ENCODE measurements around the gene SBDS. TPM values are rescaled to one million over a fixed set of nuclear protein-coding genes. Genes with fewer than 3 reads are reported as not detected.

The SBDS gene
- polyA plus RNA-seq, 3 donors, result 31.7 to 101 (median 34.8) TPM

DNA sequence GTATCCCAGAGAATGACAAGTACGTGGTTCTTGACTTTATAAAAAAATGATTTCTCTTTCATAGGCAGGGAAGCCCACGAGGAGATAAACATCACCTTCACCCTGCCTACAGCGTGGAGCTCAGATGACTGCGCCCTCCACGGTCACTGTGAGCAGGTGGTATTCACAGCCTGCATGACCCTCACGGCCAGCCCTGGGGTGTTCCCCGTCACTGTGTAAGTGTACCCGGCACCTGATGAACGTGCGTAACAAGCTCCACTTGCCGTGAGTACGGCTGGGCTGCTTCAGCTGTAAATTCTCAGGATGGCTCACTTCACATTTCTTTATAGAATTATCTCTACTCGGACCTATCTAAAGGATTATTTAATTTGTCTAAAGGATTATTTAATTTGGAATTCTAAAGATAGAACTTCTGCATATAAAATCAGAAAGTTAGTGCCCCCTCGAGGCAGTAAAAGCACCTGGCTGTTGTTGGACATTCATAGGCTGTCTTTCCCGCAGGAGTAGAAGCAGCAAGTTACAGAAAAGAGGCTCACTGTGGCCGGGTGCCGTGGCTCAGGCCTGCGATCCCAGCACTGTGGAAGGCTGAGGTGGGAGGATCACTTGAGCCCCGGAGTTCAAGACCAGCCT is 46.8 kb downstream of the SBDS start:
- no peak overlapping the region for H3K4me3 ChIP-seq (replicated peaks in 1 of 3; ENCODE audit: low read depth in 2 of 3, low read length in 3 of 3)
- no peaks in the 10 kb centered on the region for H3K9me3 Mint-ChIP-seq
- H3K4me3 Mint-ChIP-seq, result no peak overlapping the region
- no peak overlapping the region for H2AFZ ChIP-seq (ENCODE audit: insufficient read depth, low read depth, low read length, poor library complexity, severe bottlenecking)
- peaks cover 9% of the 10 kb centered on the region for H4K20me1 ChIP-seq (ENCODE audit: insufficient read depth, low read length)
- TF ChIP-seq, protein P1, sequence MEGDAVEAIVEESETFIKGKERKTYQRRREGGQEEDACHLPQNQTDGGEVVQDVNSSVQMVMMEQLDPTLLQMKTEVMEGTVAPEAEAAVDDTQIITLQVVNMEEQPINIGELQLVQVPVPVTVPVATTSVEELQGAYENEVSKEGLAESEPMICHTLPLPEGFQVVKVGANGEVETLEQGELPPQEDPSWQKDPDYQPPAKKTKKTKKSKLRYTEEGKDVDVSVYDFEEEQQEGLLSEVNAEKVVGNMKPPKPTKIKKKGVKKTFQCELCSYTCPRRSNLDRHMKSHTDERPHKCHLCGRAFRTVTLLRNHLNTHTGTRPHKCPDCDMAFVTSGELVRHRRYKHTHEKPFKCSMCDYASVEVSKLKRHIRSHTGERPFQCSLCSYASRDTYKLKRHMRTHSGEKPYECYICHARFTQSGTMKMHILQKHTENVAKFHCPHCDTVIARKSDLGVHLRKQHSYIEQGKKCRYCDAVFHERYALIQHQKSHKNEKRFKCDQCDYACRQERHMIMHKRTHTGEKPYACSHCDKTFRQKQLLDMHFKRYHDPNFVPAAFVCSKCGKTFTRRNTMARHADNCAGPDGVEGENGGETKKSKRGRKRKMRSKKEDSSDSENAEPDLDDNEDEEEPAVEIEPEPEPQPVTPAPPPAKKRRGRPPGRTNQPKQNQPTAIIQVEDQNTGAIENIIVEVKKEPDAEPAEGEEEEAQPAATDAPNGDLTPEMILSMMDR (IDR thresholded peaks at IDR 0.05), result no peak
- no peak for DNase-seq
- intact Hi-C loops (cut with micrococcal nuclease), result no loop called here
- no peaks in the 10 kb centered on the region for H3K79me2 ChIP-seq (ENCODE audit: insufficient read depth, low read length)
- H3K36me3 ChIP-seq (replicated peaks in 1 of 2; ENCODE audit: control insufficient read depth in 1 of 2, insufficient read depth in 2 of 2, low read length in 2 of 2), result peaks cover 90 to 98% of the 10 kb centered on the region in 2 donors
- no peaks in the 10 kb centered on the region for H3K9me3 ChIP-seq (replicated peaks in 1 of 2; ENCODE audit: control insufficient read depth in 1 of 2, insufficient read depth in 1 of 2, low read length in 2 of 2)
- 92% methylated on average over 9 of the region's 19 CpGs for WGBS (ENCODE audit: insufficient coverage)
- no peaks in the 10 kb centered on the region for H3K4me1 ChIP-seq (ENCODE audit: control insufficient read depth in 1 of 2, insufficient read depth in 2 of 2, low read length in 2 of 2)
- no peak overlapping the region for H3K27ac ChIP-seq (ENCODE audit: low read depth in 1 of 2, low read length in 2 of 2)
- H3K27me3 ChIP-seq (ENCODE audit: control insufficient read depth in 2 of 2, insufficient read depth in 2 of 2, low read length in 2 of 2), result no peaks in the 10 kb centered on the region
- H3K4me1 Mint-ChIP-seq, result no peaks in the 10 kb centered on the region
- peaks cover 0 to 1% (median 0%) of the 10 kb centered on the region in 3 donors for H3K27me3 Mint-ChIP-seq (ENCODE audit: low read depth in 3 of 3)
- no peak overlapping the region for H3K9ac ChIP-seq (ENCODE audit: insufficient read depth, low read length, poor library complexity, severe bottlenecking)
- peaks cover 79 to 98% of the 10 kb centered on the region in 2 donors for H3K36me3 Mint-ChIP-seq
- H3K4me2 ChIP-seq (replicated peaks; ENCODE audit: extremely low read depth, low read length, poor library complexity, severe bottlenecking), result no peak overlapping the region
- no peak overlapping the region for H3K27ac Mint-ChIP-seq

DNA sequence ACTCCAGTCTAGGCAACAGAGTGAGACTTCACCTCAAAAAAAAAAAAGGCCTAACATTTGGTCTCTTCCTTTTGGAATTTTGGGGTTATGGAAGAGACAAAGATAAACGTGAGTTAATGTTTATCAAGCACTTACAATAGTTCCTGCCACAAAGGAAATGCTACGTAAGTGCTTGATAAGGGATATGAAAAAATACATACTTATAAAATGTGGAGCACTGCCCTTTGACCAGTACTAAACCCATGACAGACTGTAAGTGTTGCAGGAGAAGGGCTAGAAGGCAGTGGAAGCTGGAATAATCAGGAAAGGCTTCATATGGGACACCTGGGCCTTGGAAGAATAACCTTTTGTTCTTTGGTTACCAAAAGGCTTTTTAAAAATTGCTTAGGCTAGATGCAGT is 48.8 kb downstream of the SBDS start:
- peaks cover 82 to 98% of the 10 kb centered on the region in 2 donors for H3K36me3 Mint-ChIP-seq

More for the DNA sequence above, 48.8 kb downstream of the SBDS start:
- Histone ChIP-seq H3K4me2 (replicated peaks; ENCODE audit: extremely low read depth, low read length, poor library complexity, severe bottlenecking) (no peak overlapping the region), H2AFZ (ENCODE audit: insufficient read depth, low read depth, low read length, poor library complexity, severe bottlenecking) (no peak overlapping the region), H3K36me3 (replicated peaks in 1 of 2; ENCODE audit: control insufficient read depth in 1 of 2, insufficient read depth in 2 of 2, low read length in 2 of 2) (peaks cover 92 to 99% of the 10 kb centered on the region in 2 donors), H3K9ac (ENCODE audit: insufficient read depth, low read length, poor library complexity, severe bottlenecking) (no peak overlapping the region), H3K9me3 (replicated peaks in 1 of 2; ENCODE audit: control insufficient read depth in 1 of 2, insufficient read depth in 1 of 2, low read length in 2 of 2) (no peaks in the 10 kb centered on the region), H3K27ac (ENCODE audit: low read depth in 1 of 2, low read length in 2 of 2) (no peak overlapping the region), H3K79me2 (ENCODE audit: insufficient read depth, low read length) (peaks cover 6% of the 10 kb centered on the region), H3K4me3 (replicated peaks in 1 of 3; ENCODE audit: low read depth in 2 of 3, low read length in 3 of 3) (no peak overlapping the region), H4K20me1 (ENCODE audit: insufficient read depth, low read length) (peaks cover 23% of the 10 kb centered on the region), H3K4me1 (ENCODE audit: control insufficient read depth in 1 of 2, insufficient read depth in 2 of 2, low read length in 2 of 2) (no peaks in the 10 kb centered on the region), H3K27me3 (ENCODE audit: control insufficient read depth in 2 of 2, insufficient read depth in 2 of 2, low read length in 2 of 2) (no peaks in the 10 kb centered on the region)
- intact Hi-C loops (cut with micrococcal nuclease), result no loop called here
- H3K27ac Mint-ChIP-seq, result no peak overlapping the region
- no peak for DNase-seq
- TF ChIP-seq, protein P1 (IDR thresholded peaks at IDR 0.05), result no peak
- no CpG with 5 or more reads among the region's 2 CpGs for WGBS (ENCODE audit: insufficient coverage)
- H3K4me1 Mint-ChIP-seq, result no peaks in the 10 kb centered on the region
- no peak overlapping the region for H3K4me3 Mint-ChIP-seq
- H3K9me3 Mint-ChIP-seq, result no peaks in the 10 kb centered on the region
- no peaks in the 10 kb centered on the region for H3K27me3 Mint-ChIP-seq (ENCODE audit: low read depth in 3 of 3)
